B cell (primary cell): ENCODE results near the gene ZNF777. TPM values are rescaled to one million over a fixed set of nuclear protein-coding genes. Genes with fewer than 3 reads are reported as not detected.

ENCODE experiments used
- ATAC-seq: fragments of 200-7000 bp; cut with Tn5 transposase; one replicate; pipeline ENCODE4 v1.10.0; 2021; ENCODE audit warnings: low read depth, mild to moderate bottlenecking, moderate number of reproducible peaks, moderate library complexity
- CTCF ChIA-PET: fragments of 350-600 bp; sonication (Branson Sonifier 250); formaldehyde crosslinking; loops from one replicate; lab custom pipeline; 2021; ENCODE audit warnings: antibody characterized with exemption, inconsistent platforms; lab: Charles Lee
- POLR2A ChIA-PET: fragments of 350-600 bp; sonication (Branson Sonifier 250); formaldehyde crosslinking; loops from one replicate; lab custom pipeline; 2021; ENCODE audit warnings: antibody characterized with exemption; lab: Charles Lee
- DNase-seq: peaks from one replicate; pipeline ENCODE4 v3.0.0; 2013
- H2AFZ ChIP-seq: 2 replicates; pipeline ENCODE4 v1.6.1; 2012; ENCODE audit warnings: mild to moderate bottlenecking, low read depth, low read length; ENCODE audit not compliant: insufficient read depth, poor library complexity, severe bottlenecking
- H3K27ac ChIP-seq, 2 donors: 1 replicate in 1 of 2; 2 replicates in 1 of 2; pipeline ENCODE4 v1.5.1; 2012 to 2013; ENCODE audit warnings: low read length in 2 of 2, mild to moderate bottlenecking in 2 of 2, moderate library complexity in 1 of 2
- H3K27me3 ChIP-seq, 4 experiments: fragments of 200-600 bp in 1 of 4; sonication (generic) in 1 of 4; replicated peaks in 1 of 4; 1 replicate in 2 of 4; 2 replicates in 2 of 4; pipeline versions ENCODE4 v1.6.1 to v1.7.0; 2013 to 2016; ENCODE audit warnings: low read length in 3 of 4, mild to moderate bottlenecking in 2 of 4, mixed read lengths in 1 of 4, moderate library complexity in 1 of 4; ENCODE audit not compliant: insufficient read depth in 4 of 4, control insufficient read depth in 3 of 4; ENCODE audit errors: control extremely low read depth in 1 of 4
- H3K36me3 ChIP-seq, 2 experiments: replicated peaks in 1 of 2; 1 replicate in 1 of 2; 2 replicates in 1 of 2; pipeline versions ENCODE4 v1.6.1 to v1.7.1; 2013; ENCODE audit warnings: low read length in 1 of 2; ENCODE audit not compliant: insufficient read depth in 2 of 2, control insufficient read depth in 1 of 2; ENCODE audit errors: control extremely low read depth in 1 of 2, extremely low read depth in 1 of 2
- H3K4me1 ChIP-seq, 2 donors: fragments of 200-600 bp in 1 of 2; sonication (generic) in 1 of 2; 1 replicate in 1 of 2; 2 replicates in 1 of 2; pipeline versions ENCODE4 v1.5.1 to v1.6.1; 2013 to 2017; ENCODE audit warnings: low read length in 2 of 2; ENCODE audit not compliant: control insufficient read depth in 2 of 2, insufficient read depth in 2 of 2
- H3K4me2 ChIP-seq: replicated peaks from 2 replicates; pipeline ENCODE3; 2012; ENCODE audit warnings: mild to moderate bottlenecking, low read depth, low read length; ENCODE audit not compliant: poor library complexity, severe bottlenecking
- H3K4me3 ChIP-seq, 5 experiments: fragments of 200-600 bp in 1 of 5; sonication (generic) in 1 of 5; 1 replicate in 3 of 5; 2 replicates in 2 of 5; pipeline versions ENCODE4 v1.5.1 to v1.7.0; 2011 to 2016; ENCODE audit warnings: low read length in 4 of 5, mild to moderate bottlenecking in 4 of 5, low read depth in 2 of 5, control low read depth in 1 of 5, moderate library complexity in 1 of 5; ENCODE audit not compliant: insufficient read depth in 1 of 5; ENCODE audit errors: control extremely low read depth in 1 of 5, extremely low read depth in 1 of 5
- H3K79me2 ChIP-seq: fragments of 200-600 bp; sonication (generic); one replicate; pipeline ENCODE4 v1.6.0; 2016; ENCODE audit warnings: low read length; ENCODE audit not compliant: control insufficient read depth, insufficient read depth
- H3K9ac ChIP-seq: fragments of 200-600 bp; sonication (generic); 2 replicates; pipeline ENCODE4 v1.6.1; 2017; ENCODE audit warnings: mild to moderate bottlenecking, low read length, moderate library complexity
- H3K9me3 ChIP-seq, 3 donors: one replicate each; pipeline versions ENCODE4 v1.6.1 to v1.7.1; 2013; ENCODE audit warnings: low read length in 2 of 3; ENCODE audit not compliant: control insufficient read depth in 2 of 3, insufficient read depth in 1 of 3; ENCODE audit errors: control extremely low read depth in 1 of 3
- H4K20me1 ChIP-seq: 2 replicates; pipeline ENCODE4 v1.6.0; 2012; ENCODE audit warnings: mild to moderate bottlenecking, low read length; ENCODE audit not compliant: insufficient read depth, control insufficient read depth, poor library complexity, severe bottlenecking
- H3K27ac Mint-ChIP-seq: one replicate; pipeline ENCODE4 v1.8.0; 2021; ENCODE audit warnings: mixed read lengths
- H3K27me3 Mint-ChIP-seq: one replicate; pipeline ENCODE4 v1.8.0; 2021; ENCODE audit warnings: mixed read lengths
- H3K4me1 Mint-ChIP-seq: one replicate; pipeline ENCODE4 v1.8.0; 2021; ENCODE audit warnings: mixed read lengths
- H3K4me3 Mint-ChIP-seq: one replicate; pipeline ENCODE4 v1.8.0; 2021; ENCODE audit warnings: mixed read lengths
- H3K9me3 Mint-ChIP-seq: one replicate; pipeline ENCODE4 v1.8.0; 2022; ENCODE audit warnings: mixed read lengths; ENCODE audit not compliant: insufficient read depth
- EZH2 ChIP-seq: IDR thresholded peaks from 2 replicates; pipeline ENCODE4 v1.6.1; 2012; ENCODE audit warnings: borderline replicate concordance, low read depth, mild to moderate bottlenecking, moderate library complexity, low read length; ENCODE audit not compliant: insufficient read depth, poor library complexity, severe bottlenecking
- WGBS: methylation state at CpG from one replicate; pipeline ENCODE4 v1.1.5; 2013; ENCODE audit warnings: missing lambda C conversion rate; ENCODE audit not compliant: insufficient coverage; 5-methylcytosine and 5-hydroxymethylcytosine counted together
- intact Hi-C: fragments of 100-400 bp; cut with micrococcal nuclease; formaldehyde crosslinking; loops from one replicate; pipeline ENCODE4 v1.10.0; 2022
- polyA plus RNA-seq: library from polyadenylated mRNA; depleted of rRNA; stranded (reverse); fragments of >200 nt; gene quantifications from 2 replicates; pipeline ENCODE4 v1.2.3, GENCODE V29; 2012
- total RNA-seq, 2 donors: library from RNA; stranded (reverse); fragments of 120-200 nt in 1 of 2; gene quantifications; 1 replicate in 1 of 2; 2 replicates in 1 of 2; pipeline versions ENCODE4 v1.2.3 to v1.2.4, GENCODE V29; 2013 to 2022
- TF ChIP-seq, protein P1 (sequence below): fragments of 200-600 bp; IDR thresholded peaks from one replicate; pipeline ENCODE4 v1.8.0; 2022; ENCODE audit warnings: antibody characterized with exemption, mild to moderate bottlenecking

Gene ZNF777
- total and polyA plus RNA-seq, 2 donors (not counting 1 experiment from before 2014, with no cell fraction given) = 8.3 to 16.0 TPM

DNA sequence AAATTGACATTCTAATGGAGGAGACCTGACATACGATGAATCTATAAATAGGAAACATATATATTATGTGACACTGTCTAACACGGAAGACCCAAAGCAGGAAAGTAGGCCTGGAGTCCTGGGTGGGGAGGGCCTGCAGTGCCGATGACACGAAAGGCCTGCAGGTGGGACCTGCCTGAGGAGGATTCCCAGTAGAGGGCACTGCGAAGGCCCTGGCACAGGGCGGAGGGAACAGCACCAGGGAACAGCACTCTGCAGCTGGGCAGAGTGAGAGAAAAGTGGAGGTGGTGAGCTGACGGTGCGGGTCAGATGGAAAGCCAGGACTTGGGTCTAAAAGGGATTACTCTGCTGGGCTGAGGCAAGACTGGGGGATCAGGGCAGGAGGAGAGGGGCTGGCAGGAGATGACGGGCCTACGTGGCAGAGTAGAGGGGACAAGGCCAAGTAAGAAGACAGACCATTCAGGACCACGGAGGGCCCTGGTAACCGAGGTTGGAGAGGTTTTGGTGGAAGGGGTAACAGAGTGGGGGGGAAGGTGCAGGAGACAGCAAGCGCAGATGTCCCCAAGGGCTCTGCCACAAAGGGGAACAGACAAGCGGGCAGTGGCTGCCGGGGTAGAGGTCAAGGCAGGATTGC, 28.6 kb upstream of the ZNF777 start:
- no peak overlapping the region for H3K4me3 Mint-ChIP-seq
- Histone ChIP-seq H3K79me2 (peaks cover under 1% of the 10 kb centered on the region), H3K4me3 (no peak overlapping the region), H3K27me3 (no peaks in the 10 kb centered on the region), H3K36me3 (peaks cover 0 to 52% of the 10 kb centered on the region in 2 experiments), H3K27ac (no peak overlapping the region), H2AFZ (no peak overlapping the region), H3K9ac (no peak overlapping the region), H3K9me3 (no peaks in the 10 kb centered on the region), H3K4me1 (no peaks in the 10 kb centered on the region), H4K20me1 (no peaks in the 10 kb centered on the region), H3K4me2 (no peak overlapping the region)
- CTCF ChIA-PET = no interaction called here
- intact Hi-C loops = loop anchor here (10.0 kb wide), 1 partner anchor 385 kb away; the partner anchor contains the start of gene ATP6V0E2
- TF ChIP-seq, protein P1, sequence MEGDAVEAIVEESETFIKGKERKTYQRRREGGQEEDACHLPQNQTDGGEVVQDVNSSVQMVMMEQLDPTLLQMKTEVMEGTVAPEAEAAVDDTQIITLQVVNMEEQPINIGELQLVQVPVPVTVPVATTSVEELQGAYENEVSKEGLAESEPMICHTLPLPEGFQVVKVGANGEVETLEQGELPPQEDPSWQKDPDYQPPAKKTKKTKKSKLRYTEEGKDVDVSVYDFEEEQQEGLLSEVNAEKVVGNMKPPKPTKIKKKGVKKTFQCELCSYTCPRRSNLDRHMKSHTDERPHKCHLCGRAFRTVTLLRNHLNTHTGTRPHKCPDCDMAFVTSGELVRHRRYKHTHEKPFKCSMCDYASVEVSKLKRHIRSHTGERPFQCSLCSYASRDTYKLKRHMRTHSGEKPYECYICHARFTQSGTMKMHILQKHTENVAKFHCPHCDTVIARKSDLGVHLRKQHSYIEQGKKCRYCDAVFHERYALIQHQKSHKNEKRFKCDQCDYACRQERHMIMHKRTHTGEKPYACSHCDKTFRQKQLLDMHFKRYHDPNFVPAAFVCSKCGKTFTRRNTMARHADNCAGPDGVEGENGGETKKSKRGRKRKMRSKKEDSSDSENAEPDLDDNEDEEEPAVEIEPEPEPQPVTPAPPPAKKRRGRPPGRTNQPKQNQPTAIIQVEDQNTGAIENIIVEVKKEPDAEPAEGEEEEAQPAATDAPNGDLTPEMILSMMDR = no peak
- no peak for TF ChIP-seq EZH2
- ATAC-seq = peak; percentile 28
- H3K4me1 Mint-ChIP-seq = no peaks in the 10 kb centered on the region
- WGBS = 97% methylated on average over 14 of the region's 15 CpGs
- POLR2A ChIA-PET = no interaction called here
- no peaks in the 10 kb centered on the region for H3K27me3 Mint-ChIP-seq
- H3K9me3 Mint-ChIP-seq = no peaks in the 10 kb centered on the region
- no peak for DNase-seq
- no peak overlapping the region for H3K27ac Mint-ChIP-seq

DNA sequence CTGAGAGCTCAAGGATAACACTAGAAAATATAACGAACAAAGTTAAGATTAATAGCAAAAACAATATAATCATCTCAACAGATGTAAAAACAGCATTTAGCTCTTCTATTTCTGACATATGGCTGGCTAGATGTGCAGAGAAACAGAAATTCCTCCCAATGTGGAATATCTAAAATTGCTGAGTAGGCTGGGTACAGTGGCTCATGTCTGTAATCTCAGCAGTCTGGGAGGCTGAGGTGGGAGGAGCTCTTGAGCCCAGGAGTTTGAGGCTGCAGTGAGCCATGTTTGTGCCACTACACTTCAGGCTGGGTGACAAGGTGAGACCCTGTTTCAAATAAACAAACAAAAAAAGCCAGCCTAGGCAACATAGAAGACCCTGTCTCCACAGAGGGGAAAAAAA, 18.7 kb upstream of the ZNF777 start:
- Histone ChIP-seq H2AFZ (no peak overlapping the region), H3K27ac (no peak overlapping the region), H4K20me1 (peaks cover 7% of the 10 kb centered on the region), H3K9ac (no peak overlapping the region), H3K27me3 (no peaks in the 10 kb centered on the region), H3K9me3 (peaks cover 0 to 5% (median 1%) of the 10 kb centered on the region in 3 donors), H3K79me2 (peaks cover 14% of the 10 kb centered on the region), H3K36me3 (peaks cover 0 to 23% of the 10 kb centered on the region in 2 experiments), H3K4me3 (no peak overlapping the region), H3K4me1 (no peaks in the 10 kb centered on the region), H3K4me2 (no peak overlapping the region)
- DNase-seq = no peak
- H3K9me3 Mint-ChIP-seq = peaks cover 6% of the 10 kb centered on the region
- WGBS = no CpG with 5 or more reads among the region's 1 CpG
- CTCF ChIA-PET = no interaction called here
- H3K27ac Mint-ChIP-seq = no peak overlapping the region
- H3K4me1 Mint-ChIP-seq = no peaks in the 10 kb centered on the region
- no peak for ATAC-seq
- no peaks in the 10 kb centered on the region for H3K27me3 Mint-ChIP-seq
- no peak overlapping the region for H3K4me3 Mint-ChIP-seq
- no peak for TF ChIP-seq EZH2
- TF ChIP-seq, protein P1 = no peak
- POLR2A ChIA-PET = no interaction called here
- intact Hi-C loops = no loop called here
